Motor neuron (in vitro differentiated cells): ENCODE results near the gene M1AP. TPM values are rescaled to one million over a fixed set of nuclear protein-coding genes. Genes with fewer than 3 reads are reported as not detected.

Experiments
- ATAC-seq, 8 experiments: fragments of 200-7000 bp; cut with Tn5 transposase; replicated peaks in 6 of 8; 2 replicates each; pipeline ENCODE4 v1.8.0; 2021; ENCODE audit warnings: mild to moderate bottlenecking in 8 of 8, moderate library complexity in 8 of 8
- H3K27ac ChIP-seq, 2 donors: fragments of 250-450 bp; sonication (Bioruptor Pico); 2 replicates each; pipeline ENCODE4 v1.9.0; 2021; ENCODE audit warnings: antibody characterized with exemption in 2 of 2, mild to moderate bottlenecking in 2 of 2, moderate library complexity in 1 of 2
- H3K4me1 ChIP-seq, 2 donors: fragments of 250-450 bp; sonication (Bioruptor Pico); replicated peaks in 1 of 2; 2 replicates each; pipeline ENCODE4 v1.6.1; 2021; ENCODE audit warnings: antibody characterized with exemption in 2 of 2, mild to moderate bottlenecking in 2 of 2, moderate library complexity in 1 of 2
- H3K4me3 ChIP-seq, 5 donors: fragments of 250-450 bp; sonication (Bioruptor Pico); 2 replicates each; pipeline ENCODE4 v1.9.0; 2021; ENCODE audit warnings: antibody characterized with exemption in 5 of 5, mild to moderate bottlenecking in 5 of 5, moderate library complexity in 4 of 5
- WGBS, 10 experiments: fragments of 450-650 bp; shearing (Covaris generic); methylation state at CpG; one replicate each; pipeline ENCODE4 v1.0.0; 2022; 5-methylcytosine and 5-hydroxymethylcytosine counted together
- in situ Hi-C, 9 experiments: fragments of 400-800 bp; cut with MboI; loops; one replicate each; pipeline ENCODE4 v1.15.0; 2021; ENCODE audit warnings: low sequenced_read_pairs in 9 of 9, low pct_unique_long_range_greater_than_20kb in 2 of 9; ENCODE audit not compliant: unreplicated experiment in 9 of 9
- total RNA-seq, 8 experiments: library from RNA; unstranded; fragments of 300-600 nt; gene quantifications; 2 replicates each; pipeline versions ENCODE4 v1.2.3 to v1.2.4, GENCODE V29; 2022

M1AP gene
- under 1 TPM in 5 of 8 experiments, not detected in 3; 0.08 to 0.50 (median 0.22) TPM for total RNA-seq

DNA sequence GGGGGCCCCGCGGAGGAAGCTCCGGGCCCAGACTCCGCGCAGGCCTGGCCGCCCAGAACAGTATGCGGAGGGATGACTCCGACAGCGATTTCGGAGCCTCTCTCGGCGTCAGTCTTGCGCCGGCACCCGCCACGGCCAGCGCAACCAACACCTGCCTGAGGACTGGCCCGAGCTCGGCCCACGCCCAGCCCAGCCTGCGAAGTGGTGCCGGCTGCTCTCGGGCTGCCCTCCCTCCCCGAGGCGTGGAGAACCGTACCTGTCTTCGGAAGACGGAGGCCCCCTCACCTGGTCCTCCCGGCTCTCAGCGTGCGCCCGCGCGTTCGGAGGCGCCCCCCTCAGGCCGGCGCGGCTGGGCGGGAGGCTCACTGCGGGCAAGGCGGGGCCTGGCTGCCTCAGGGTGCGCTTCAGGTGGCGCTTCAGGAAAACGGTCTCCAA lies at the start of gene M1AP:
Gene M1AP, minus strand, starts transcription at position 322 of the 435 bp plus-strand sequence. CDS start 8,055 bp downstream, outside the sequence.
- peaks cover 0 to 4% of the 10 kb centered on the region in 2 donors for H3K4me1 ChIP-seq
- peak in 2 of 8 experiments; percentile 37 to 50 for ATAC-seq
- in situ Hi-C loops = no loop called here
- H3K4me3 ChIP-seq = no peak within 1 kb of the TSS
- no peak within 1 kb of the TSS for H3K27ac ChIP-seq
- WGBS, 10 experiments = 0 to 73% (median 18%) methylated on average over 1 to 12 of the region's 45 CpGs; no CpG with 5 or more reads in 5 of the 10 experiments

DNA sequence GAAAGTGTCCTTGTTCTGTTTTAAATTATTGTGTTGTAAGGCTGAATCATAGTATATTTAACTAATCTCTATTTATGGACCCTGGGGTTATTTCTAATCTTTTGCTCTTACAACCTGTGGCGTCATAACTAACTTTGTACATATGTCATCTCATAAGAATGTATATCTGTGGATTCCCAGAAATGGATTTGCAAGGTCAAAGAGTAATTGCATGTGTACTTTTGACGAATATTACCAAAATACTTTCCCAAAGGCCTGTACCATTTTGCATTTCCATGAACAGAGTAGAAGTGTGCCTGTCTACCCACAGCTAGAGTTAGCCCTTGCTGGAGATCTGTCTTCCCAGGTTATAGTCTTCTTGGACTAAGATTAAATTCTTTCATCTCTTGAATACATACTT lies 48.7 kb upstream of the M1AP start:
- H3K27ac ChIP-seq = no peak overlapping the region
- ATAC-seq = peak in 3 of 8 experiments; percentile 33 to 76 (median 75)
- WGBS, 10 experiments = 0 to 100% (median 71%) methylated on average over 1 to 2 of the region's 2 CpGs; no CpG with 5 or more reads in 2 of the 10 experiments
- no peak overlapping the region for H3K4me3 ChIP-seq
- no peaks in the 10 kb centered on the region for H3K4me1 ChIP-seq
- in situ Hi-C loops = loop anchor here in 1 of 9 experiments (25.0 kb wide), 1 partner anchor 940 kb away; the partner anchor contains the start of gene MRPL19

GRCh38 chr2:74695663-74696062 lies 47.5 kb upstream of the M1AP start:
- no peak for ATAC-seq
- in situ Hi-C loops = loop anchor here in 1 of 9 experiments (25.0 kb wide), 1 partner anchor 942 kb away; the partner anchor contains the start of gene MRPL19
- Histone ChIP-seq H3K27ac (no peak overlapping the region), H3K4me3 (no peak overlapping the region), H3K4me1 (no peaks in the 10 kb centered on the region)
- WGBS, 10 experiments = 33 to 100% (median 62%) methylated on average over 1 to 4 of the region's 4 CpGs; no CpG with 5 or more reads in 2 of the 10 experiments

- in situ Hi-C loops = loop anchor here in 1 of 9 experiments (25.0 kb wide), 1 partner anchor 943 kb away; the partner anchor contains the start of gene MRPL19
- ATAC-seq = no peak
- Histone ChIP-seq H3K4me3 (no peak overlapping the region), H3K4me1 (no peaks in the 10 kb centered on the region), H3K27ac (no peak overlapping the region)
- 55 to 100% (median 81%) methylated on average over 1 to 3 of the region's 3 CpGs for WGBS, 10 experiments
Measured at GRCh38 chr2:74694281-74694680, 46.2 kb upstream of the M1AP start.

DNA sequence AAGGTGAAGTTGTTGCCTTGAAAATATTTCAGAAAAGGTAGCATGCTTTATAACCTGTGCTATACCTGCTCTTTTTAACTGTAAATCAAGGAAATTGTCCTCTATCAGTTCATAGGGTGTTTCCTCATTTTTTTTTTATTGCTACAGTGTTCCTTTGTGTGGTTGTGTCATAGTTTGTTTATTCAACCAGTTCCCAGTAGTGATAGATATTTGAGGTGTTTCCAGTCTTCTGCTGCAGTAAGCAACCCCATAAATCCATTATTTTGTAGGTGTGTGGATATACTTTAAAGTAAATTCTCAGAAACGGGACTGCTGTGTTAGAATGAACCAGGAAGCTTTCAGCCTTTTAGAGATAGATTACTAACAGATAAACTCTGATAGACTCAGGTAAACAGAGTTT lies 45.5 kb upstream of the M1AP start:
- Histone ChIP-seq H3K27ac (no peak overlapping the region), H3K4me3 (no peak overlapping the region), H3K4me1 (no peaks in the 10 kb centered on the region)
- in situ Hi-C loops = loop anchor here in 1 of 9 experiments (25.0 kb wide), 1 partner anchor 944 kb away; the partner anchor contains the start of gene MRPL19
- WGBS, 10 experiments = 0 to 100% (median 60%) methylated on average over 1 of the region's 1 CpG; no CpG with 5 or more reads in 2 of the 10 experiments
- no peak for ATAC-seq

DNA sequence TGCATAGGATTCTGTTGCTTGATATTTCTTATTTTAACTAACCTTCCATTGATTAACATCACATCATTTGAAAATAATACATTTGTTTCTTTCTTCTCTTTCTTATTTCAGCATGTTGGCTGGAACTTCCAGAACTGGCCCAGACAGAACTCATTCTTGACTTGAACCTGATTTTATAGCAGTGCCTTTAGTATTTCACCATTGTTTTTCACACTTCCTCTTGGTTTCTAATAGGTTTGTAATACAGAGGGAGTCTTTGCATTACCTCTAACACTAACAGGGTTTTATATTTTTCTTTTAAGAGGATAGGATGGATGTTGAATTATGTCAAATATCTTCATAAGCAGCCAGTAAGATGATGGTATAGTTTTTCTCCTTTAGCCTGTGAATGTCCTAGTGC lies 45.1 kb upstream of the M1AP start:
- no peak for ATAC-seq
- in situ Hi-C loops = loop anchor here in 1 of 9 experiments (25.0 kb wide), 1 partner anchor 944 kb away; the partner anchor contains the start of gene MRPL19
- H3K4me1 ChIP-seq = no peaks in the 10 kb centered on the region
- no peak overlapping the region for H3K4me3 ChIP-seq
- H3K27ac ChIP-seq = no peak overlapping the region

DNA sequence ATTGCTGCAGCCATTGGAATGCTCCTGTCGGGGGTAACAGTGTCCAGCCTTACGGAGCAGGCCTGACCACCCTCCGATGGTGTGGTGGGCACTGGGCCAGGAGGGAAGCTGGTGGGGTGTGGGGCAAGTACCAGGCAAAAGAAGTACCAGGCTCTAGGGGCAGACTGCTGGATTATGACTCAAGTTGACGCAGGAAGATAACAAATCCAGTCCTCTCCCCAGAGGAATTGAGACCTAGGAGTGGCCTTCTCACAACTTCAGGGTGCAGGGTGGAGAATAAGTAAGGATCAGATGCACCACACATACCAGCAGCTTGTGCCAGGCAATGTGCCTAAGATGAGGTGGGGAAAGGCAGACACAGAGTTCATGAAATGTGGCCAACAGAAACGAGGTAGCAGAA lies 43.8 kb upstream of the M1AP start:
- WGBS, 10 experiments = 68 to 100% (median 80%) methylated on average over 1 to 3 of the region's 5 CpGs; no CpG with 5 or more reads in 4 of the 10 experiments
- no peaks in the 10 kb centered on the region for H3K4me1 ChIP-seq
- in situ Hi-C loops = loop anchor here in 1 of 9 experiments (25.0 kb wide), 1 partner anchor 945 kb away; the partner anchor contains the start of gene MRPL19
- no peak overlapping the region for H3K27ac ChIP-seq
- no peak for ATAC-seq
- H3K4me3 ChIP-seq = no peak overlapping the region

DNA sequence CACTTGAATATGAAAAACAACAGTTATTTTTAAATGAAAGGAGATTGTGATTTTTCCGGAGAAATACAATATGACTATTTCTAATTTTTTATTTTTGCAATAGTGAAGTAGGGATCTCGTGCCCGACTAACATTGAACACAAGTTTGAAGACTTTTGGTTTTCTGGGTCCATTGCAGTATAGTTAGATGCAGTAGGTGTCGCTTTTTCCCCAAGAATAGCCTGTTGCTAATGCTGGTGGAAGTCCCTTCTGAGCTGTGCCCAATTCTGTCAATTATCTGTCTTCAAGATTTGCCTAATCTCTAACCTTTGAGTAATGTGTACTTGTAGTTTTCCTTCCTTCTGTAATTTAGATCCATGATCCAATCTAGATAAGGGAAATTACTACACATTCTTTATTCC lies 42.4 kb upstream of the M1AP start:
- no peak overlapping the region for H3K4me3 ChIP-seq
- ATAC-seq = peak in 6 of 8 experiments; percentile 37 to 93 (median 76)
- no peaks in the 10 kb centered on the region for H3K4me1 ChIP-seq
- 0 to 22% (median 7%) methylated on average over 3 to 4 of the region's 4 CpGs; no CpG with 5 or more reads in 1 of the 10 experiments for WGBS, 10 experiments
- in situ Hi-C loops = loop anchor here in 1 of 9 experiments (25.0 kb wide), 1 partner anchor 947 kb away; the partner anchor contains the start of gene MRPL19
- H3K27ac ChIP-seq = no peak overlapping the region

- Histone ChIP-seq H3K4me1 (no peaks in the 10 kb centered on the region), H3K27ac (no peak overlapping the region), H3K4me3 (no peak overlapping the region)
- 10 to 100% (median 57%) methylated on average over 1 to 3 of the region's 3 CpGs; no CpG with 5 or more reads in 2 of the 10 experiments for WGBS, 10 experiments
- in situ Hi-C loops = loop anchor here in 1 of 9 experiments (25.0 kb wide), 1 partner anchor 948 kb away; the partner anchor contains the start of gene MRPL19
- no peak for ATAC-seq
Measured at GRCh38 chr2:74689671-74690070, 41.5 kb upstream of the M1AP start.

- WGBS, 10 experiments = 50 to 100% (median 100%) methylated on average over 1 of the region's 1 CpG; no CpG with 5 or more reads in 4 of the 10 experiments
- in situ Hi-C loops = loop anchor here in 1 of 9 experiments (25.0 kb wide), 1 partner anchor 948 kb away; the partner anchor contains the start of gene MRPL19
- no peak for ATAC-seq
- Histone ChIP-seq H3K27ac (no peak overlapping the region), H3K4me3 (no peak overlapping the region), H3K4me1 (no peaks in the 10 kb centered on the region)
Measured at GRCh38 chr2:74688881-74689280, 40.8 kb upstream of the M1AP start.

- ATAC-seq = no peak
- in situ Hi-C loops = loop anchor here in 1 of 9 experiments (25.0 kb wide), 1 partner anchor 952 kb away; the partner anchor contains the start of gene MRPL19
Measured at GRCh38 chr2:74685408-74685807, 37.3 kb upstream of the M1AP start.

GRCh38 chr2:74682501-74682900 lies 34.4 kb upstream of the M1AP start:
- H3K4me3 ChIP-seq = no peak overlapping the region
- in situ Hi-C loops = loop anchor here in 1 of 9 experiments (25.0 kb wide), 1 partner anchor 955 kb away; the partner anchor contains the start of gene MRPL19
- H3K4me1 ChIP-seq = no peaks in the 10 kb centered on the region
- no peak for ATAC-seq
- H3K27ac ChIP-seq = no peak overlapping the region

More at GRCh38 chr2:74685408-74685807, 37.3 kb upstream of the M1AP start:
- no peaks in the 10 kb centered on the region for H3K4me1 ChIP-seq
- no peak overlapping the region for H3K4me3 ChIP-seq
- no peak overlapping the region for H3K27ac ChIP-seq
- WGBS, 10 experiments = 60 to 100% (median 75%) methylated on average over 1 to 3 of the region's 3 CpGs; no CpG with 5 or more reads in 1 of the 10 experiments

- in situ Hi-C loops = loop anchor here in 1 of 9 experiments (25.0 kb wide), 1 partner anchor 958 kb away; the partner anchor contains the start of gene MRPL19
- no peak for ATAC-seq
- WGBS, 10 experiments = 83 to 95% (median 93%) methylated on average over 2 to 9 of the region's 15 CpGs; no CpG with 5 or more reads in 7 of the 10 experiments
- no peaks in the 10 kb centered on the region for H3K4me1 ChIP-seq
- H3K4me3 ChIP-seq = no peak overlapping the region
- H3K27ac ChIP-seq = no peak overlapping the region
Measured at GRCh38 chr2:74679615-74680014, 31.5 kb upstream of the M1AP start.
